ENCODE data around the gene RGS6.

RGS6 gene

DNA sequence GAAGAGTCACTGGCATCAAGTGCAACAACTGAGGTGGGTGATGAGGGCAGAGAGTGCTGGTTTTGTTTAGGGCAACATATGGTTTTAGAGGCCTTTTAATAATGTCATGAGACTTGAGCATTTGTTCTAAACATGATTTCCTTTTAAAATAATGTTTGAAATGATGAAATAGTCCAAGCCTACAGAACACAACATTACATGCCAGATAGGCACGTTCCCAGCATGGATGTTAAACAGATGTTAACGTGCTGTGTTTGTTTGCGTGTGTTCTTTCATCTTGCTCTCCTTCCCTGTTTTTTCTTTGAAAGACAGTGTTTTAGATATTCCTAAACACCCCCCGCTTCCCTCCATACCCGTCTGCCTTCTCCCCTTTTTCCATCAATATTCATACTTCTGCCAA lies 82.3 kb downstream of the RGS6 start:
- no peak for DNase-seq (ENCODE audit: low read depth)

GRCh38 chr14:72017290-72017689 lies 85.1 kb downstream of the RGS6 start:
- DNase-seq (ENCODE audit: low read depth): no peak

DNA sequence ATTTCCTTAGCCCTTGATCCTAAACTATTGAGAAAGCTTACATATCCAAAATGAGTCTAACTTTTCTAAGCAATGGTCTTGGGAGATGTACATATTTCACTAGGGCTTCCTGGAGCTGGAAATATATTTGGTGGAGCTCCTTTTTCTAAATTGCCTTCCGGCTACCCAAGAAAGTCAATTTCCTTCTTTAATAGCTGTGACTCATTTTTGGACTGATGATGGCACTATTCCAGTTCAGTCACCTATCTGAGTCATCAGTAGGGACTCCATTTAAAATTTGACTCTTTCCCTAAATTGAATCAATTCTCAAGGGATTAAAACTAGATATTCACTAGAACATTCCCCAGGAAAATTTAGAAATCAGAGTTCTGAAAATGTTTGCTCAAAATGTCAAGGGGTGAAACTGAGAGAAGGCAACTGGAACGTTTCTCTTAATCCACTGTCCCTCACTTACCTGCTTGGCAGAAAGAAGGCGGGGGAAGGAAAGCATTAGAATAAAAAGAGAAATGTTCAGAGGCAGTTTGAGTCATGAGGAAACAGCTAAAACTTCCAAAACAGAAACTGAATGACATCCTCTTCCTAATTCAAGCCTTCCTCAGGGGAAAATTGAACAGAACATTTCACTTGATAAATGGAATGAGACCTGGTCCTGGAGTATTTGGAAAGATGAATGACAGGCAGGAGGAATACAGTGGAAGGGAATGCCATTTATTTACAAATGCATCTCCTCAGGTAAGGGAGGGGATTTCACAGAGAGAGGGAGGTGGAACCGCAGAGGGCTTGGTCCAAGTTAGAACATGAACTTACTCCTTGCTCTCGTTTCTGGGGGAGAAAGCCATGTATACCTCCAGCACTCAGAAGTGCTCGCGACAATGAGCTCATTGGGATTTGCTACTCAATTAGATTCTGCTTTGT lies 91.2 kb downstream of the RGS6 start:
- DNase-seq (ENCODE audit: low read depth): no peak

GRCh38 chr14:72024043-72024407 lies 91.8 kb downstream of the RGS6 start:
- DNase-seq (ENCODE audit: low read depth): no peak

- DNase-seq (ENCODE audit: low read depth): no peak
Observed at GRCh38 chr14:72024504-72024903, 92.3 kb downstream of the RGS6 start.

- DNase-seq (ENCODE audit: low read depth): no peak
Observed at GRCh38 chr14:72026536-72026935, 94.3 kb downstream of the RGS6 start.

DNA sequence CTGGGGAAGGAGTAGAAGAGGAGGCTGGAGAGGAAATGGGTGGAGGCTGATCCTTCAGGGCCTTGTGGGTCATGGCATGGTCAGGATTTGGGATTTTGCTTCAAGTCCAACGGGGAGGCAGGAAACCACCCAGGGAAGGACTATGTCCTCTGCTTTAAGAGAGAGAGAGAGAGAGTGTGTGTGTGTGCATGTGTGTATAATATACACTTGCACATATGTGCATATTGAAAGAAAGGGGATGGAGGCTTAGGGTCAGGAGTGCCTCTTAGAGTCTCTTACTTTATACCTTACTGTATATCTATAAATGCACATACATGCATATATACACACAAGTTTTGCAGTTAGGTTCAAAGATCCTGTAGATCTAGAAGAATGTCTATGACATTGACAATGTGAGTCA lies 94.8 kb downstream of the RGS6 start:
- DNase-seq (ENCODE audit: low read depth): no peak

GRCh38 chr14:72033365-72033764 lies 101.1 kb downstream of the RGS6 start:
- DNase-seq (ENCODE audit: low read depth): peak; percentile 6

DNA sequence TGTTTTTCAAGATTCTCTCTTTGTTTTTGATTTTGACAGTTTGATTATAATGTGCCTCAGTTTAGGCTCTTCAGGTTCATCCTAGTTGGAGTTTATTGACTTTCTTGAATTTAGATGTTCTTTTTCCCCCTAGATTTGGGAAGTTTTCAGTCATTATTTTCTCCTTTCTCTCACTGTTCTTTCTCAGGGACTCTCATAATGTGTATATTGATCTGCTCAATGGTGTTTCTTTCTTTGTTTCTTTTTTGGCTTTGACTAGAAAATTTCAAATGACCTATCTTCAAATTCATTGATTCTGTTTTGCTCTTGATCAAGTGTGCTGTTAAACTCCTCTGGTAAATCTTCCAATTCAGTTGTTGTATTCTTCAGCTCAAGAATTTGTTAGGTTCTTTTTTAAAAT lies 108.3 kb downstream of the RGS6 start:
- DNase-seq (ENCODE audit: low read depth): no peak

GRCh38 chr14:72045271-72045670 lies 113.0 kb downstream of the RGS6 start:
- DNase-seq (ENCODE audit: low read depth): no peak

GRCh38 chr14:72045885-72046284 lies 113.7 kb downstream of the RGS6 start:
- no peak for DNase-seq (ENCODE audit: low read depth)

GRCh38 chr14:72049462-72049861 lies 117.2 kb downstream of the RGS6 start:
- no peak for DNase-seq (ENCODE audit: low read depth)

GRCh38 chr14:72052356-72052755 lies 120.1 kb downstream of the RGS6 start:
- no peak for DNase-seq (ENCODE audit: low read depth)

- DNase-seq (ENCODE audit: low read depth): no peak
Observed at GRCh38 chr14:72053651-72054050, 121.4 kb downstream of the RGS6 start.

DNA sequence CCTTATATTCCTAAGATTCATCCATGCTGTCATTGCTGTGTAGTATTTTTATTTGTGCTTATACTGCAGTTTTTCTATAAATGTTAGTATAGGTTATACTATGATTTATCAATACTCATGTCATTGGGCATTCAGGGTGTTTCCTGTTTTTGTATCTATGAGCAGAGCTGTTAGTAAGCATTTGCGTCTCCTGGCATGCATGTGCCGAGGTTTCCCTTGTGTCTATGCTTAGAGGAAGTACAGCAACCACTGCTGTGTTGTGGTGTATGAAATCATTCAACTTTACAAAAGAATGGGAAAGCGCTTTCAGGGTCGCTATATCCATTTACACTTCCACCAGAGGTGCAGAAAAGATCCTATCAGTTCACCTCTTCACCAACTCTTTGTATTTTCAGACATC lies 122.7 kb downstream of the RGS6 start:
- DNase-seq (ENCODE audit: low read depth): no peak

DNA sequence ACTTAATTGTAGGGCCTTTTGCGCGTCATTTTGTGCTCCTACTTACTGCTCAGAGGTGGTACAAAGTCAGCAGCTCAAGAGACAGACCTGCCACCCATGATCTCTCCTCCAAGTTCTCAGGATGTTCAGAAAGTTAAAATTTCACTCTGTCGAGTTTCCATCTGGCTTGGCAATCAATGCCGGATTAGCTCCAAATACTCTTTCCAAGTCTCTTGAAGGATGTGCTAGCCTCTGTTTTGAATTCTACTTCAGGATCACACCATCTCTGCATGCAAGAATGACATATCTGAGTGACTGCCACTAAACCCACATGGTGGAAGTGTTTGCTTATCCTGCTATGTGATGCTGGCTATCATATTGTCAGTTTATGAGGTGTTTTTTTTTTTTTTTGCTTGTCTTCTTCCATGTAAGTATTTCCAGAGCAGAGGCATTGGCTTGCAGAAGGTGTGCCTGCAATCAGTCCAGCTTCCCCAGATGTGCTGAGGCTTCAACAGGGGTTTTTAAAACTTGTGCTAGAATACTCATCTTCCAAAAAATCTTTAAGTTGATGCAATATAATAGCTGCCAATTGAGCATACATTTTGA lies 125.6 kb downstream of the RGS6 start:
- DNase-seq (ENCODE audit: low read depth): no peak

DNA sequence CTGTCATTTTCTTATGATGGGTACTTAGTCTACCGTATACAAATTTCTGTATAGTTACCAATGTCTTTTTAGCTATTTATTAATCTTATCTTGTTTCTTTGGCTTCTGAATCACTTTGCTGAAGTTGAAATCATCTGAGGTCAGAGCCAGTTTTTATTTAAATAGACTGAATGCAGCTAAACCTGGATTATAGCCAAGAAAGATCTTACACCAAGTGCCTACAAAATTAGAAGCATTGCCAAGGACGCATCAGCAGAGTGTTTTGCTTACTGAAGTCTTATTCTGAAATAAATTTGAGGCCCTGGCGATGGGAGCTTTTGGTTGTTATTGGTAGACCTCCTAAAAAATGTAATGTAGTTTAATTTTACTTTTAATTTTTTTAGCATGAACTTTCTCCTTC lies 128.2 kb downstream of the RGS6 start:
- no peak for DNase-seq (ENCODE audit: low read depth)

GRCh38 chr14:72060917-72061316 lies 128.7 kb downstream of the RGS6 start:
- DNase-seq (ENCODE audit: low read depth): no peak

GRCh38 chr14:72061718-72062117 lies 129.5 kb downstream of the RGS6 start:
- no peak for DNase-seq (ENCODE audit: low read depth)

DNA sequence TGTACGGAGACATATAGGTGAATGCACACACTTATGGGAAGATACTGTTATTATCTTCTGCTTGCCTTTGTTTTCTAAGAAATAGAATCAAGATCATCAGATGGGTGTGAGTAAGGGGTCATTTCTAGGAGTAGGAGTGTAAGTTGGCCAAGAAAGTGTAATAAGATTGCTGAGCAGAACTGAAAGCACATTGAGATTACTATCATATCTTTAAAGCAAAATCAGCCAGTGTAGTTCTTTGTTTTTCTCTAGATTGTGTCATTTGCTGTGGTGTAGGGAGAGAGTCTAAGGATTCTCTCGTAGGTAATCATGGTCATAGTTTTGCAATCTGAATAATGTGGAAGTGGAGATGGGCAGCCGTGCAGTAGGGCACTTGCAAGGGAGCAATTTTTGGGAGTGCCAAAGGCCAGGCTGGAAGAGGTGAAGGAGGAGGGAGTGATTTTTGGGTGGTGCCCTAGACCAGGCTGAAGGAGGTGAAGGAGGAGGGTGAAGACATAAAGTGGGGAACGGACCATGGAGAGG lies 131.6 kb downstream of the RGS6 start:
- DNase-seq (ENCODE audit: low read depth): no peak

DNA sequence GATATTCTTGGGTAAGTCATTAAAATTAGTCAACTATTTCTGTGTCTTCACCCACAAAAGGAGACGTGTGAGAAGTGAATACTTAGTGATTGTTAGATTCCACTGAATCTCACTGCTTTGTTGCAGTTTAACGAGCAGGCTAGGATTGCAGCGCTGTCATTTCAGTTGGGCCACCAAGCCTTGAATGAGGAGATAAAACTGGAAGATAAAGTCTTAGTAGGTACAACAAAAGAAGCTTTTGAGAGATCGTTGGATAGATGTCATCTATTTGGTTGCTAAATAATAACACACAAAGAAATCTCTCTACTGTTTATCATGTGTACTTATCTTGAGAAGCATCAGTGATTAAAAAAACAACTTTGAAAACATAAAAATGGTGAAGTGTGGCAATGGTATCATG lies 132.3 kb downstream of the RGS6 start:
- DNase-seq (ENCODE audit: low read depth): no peak

DNA sequence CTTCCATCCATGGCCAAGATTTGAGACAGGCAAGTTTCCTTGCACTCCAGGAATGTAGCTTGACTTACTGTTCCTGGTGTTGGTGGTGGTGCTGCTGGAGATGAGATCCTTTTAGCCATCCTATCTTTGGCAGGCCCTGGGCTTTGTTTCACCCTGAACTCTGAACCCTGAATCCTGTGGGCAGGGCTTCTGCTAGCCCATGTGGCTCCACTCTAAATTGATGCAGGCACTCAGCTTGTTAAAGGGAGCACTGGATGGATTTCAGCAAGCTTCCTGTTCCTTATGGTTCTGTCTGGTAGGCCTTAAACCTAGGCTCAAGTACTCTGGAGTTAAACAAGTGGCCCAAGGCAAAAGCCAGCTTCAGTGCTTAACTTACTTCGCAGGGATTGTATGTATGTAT lies 138.2 kb downstream of the RGS6 start:
- DNase-seq (ENCODE audit: low read depth): no peak

GRCh38 chr14:72075649-72076334 lies 143.6 kb downstream of the RGS6 start:
- DNase-seq (ENCODE audit: low read depth): no peak

All from stromal cell of bone marrow (primary cell).